HEK293T (cell line): Measurements from ENCODE around the gene NUF2.
"Not testable (repeated sequence)": the region's sequence is repeated elsewhere in the genome, so short reads cannot be mapped to it uniquely, and the experiment has no call there.

ENCODE experiments used
- CTCF ChIA-PET: fragments of 350-600 bp; formaldehyde crosslinking; extraction: SDS; loops from one replicate; lab custom pipeline; 2021; ENCODE audit warnings: antibody characterized with exemption, inconsistent platforms; lab: Yijun Ruan, JAX
- POLR2A ChIA-PET: fragments of 350-600 bp; formaldehyde crosslinking; extraction: SDS; loops from one replicate; lab custom pipeline; 2020; ENCODE audit warnings: antibody characterized with exemption, inconsistent platforms; lab: Yijun Ruan, JAX
- DNase-seq: peaks from one replicate; pipeline ENCODE4 v3.0.0; 2012; ENCODE audit warnings: mixed read lengths; ENCODE audit errors: extremely low spot score
- ARNT ChIP-seq: fragments of 450-650 bp; IDR thresholded peaks from 2 replicates; pipeline ENCODE4 v1.6.1; 2017; ENCODE audit warnings: mild to moderate bottlenecking
- BHLHE40 ChIP-seq: fragments of 450-650 bp; IDR thresholded peaks from 2 replicates; pipeline ENCODE4 v1.6.1; 2016; ENCODE audit warnings: mild to moderate bottlenecking, moderate library complexity, borderline replicate concordance
- CTBP1 ChIP-seq: fragments of 450-650 bp; IDR thresholded peaks from 2 replicates; pipeline ENCODE4 v1.6.1; 2016; ENCODE audit warnings: borderline replicate concordance
- ELF4 ChIP-seq: fragments of 450-650 bp; IDR thresholded peaks from 2 replicates; pipeline ENCODE4 v1.6.1; 2017; ENCODE audit warnings: antibody characterized with exemption
- FOXA1 ChIP-seq: fragments of 450-650 bp; IDR thresholded peaks from 2 replicates; pipeline ENCODE4 v1.6.1; 2016; ENCODE audit warnings: mild to moderate bottlenecking
- FOXK2 ChIP-seq: fragments of 450-650 bp; IDR thresholded peaks from 2 replicates; pipeline ENCODE4 v1.6.1; 2016; ENCODE audit warnings: mild to moderate bottlenecking
- FOXM1 ChIP-seq: fragments of 450-650 bp; IDR thresholded peaks from 2 replicates; pipeline ENCODE4 v1.6.1; 2017; ENCODE audit warnings: mild to moderate bottlenecking, borderline replicate concordance
- HDGF ChIP-seq: fragments of 450-650 bp; IDR thresholded peaks from 2 replicates; pipeline ENCODE4 v1.6.1; 2017; ENCODE audit warnings: antibody characterized with exemption, borderline replicate concordance
- L3MBTL2 ChIP-seq: fragments of 450-650 bp; conservative IDR thresholded peaks from 2 replicates; pipeline ENCODE4 v1.6.1; 2016; ENCODE audit warnings: mild to moderate bottlenecking
- LEF1 ChIP-seq: fragments of 450-650 bp; IDR thresholded peaks from 2 replicates; pipeline ENCODE4 v1.6.1; 2017; ENCODE audit warnings: mild to moderate bottlenecking, borderline replicate concordance
- NFRKB ChIP-seq: fragments of 450-650 bp; IDR thresholded peaks from 2 replicates; pipeline ENCODE4 v1.6.1; 2016; ENCODE audit warnings: mild to moderate bottlenecking, moderate library complexity
- PKNOX1 ChIP-seq: fragments of 450-650 bp; IDR thresholded peaks from 2 replicates; pipeline ENCODE4 v1.6.1; 2016
- SP1 ChIP-seq: fragments of 450-650 bp; IDR thresholded peaks from 2 replicates; pipeline ENCODE4 v1.6.1; 2017
- SUZ12 ChIP-seq: fragments of 450-650 bp; IDR thresholded peaks from 2 replicates; pipeline ENCODE4 v1.6.1; 2016; ENCODE audit warnings: mild to moderate bottlenecking
- TARDBP ChIP-seq: fragments of 450-650 bp; IDR thresholded peaks from 2 replicates; pipeline ENCODE4 v1.6.1; 2016
- ZNF384 ChIP-seq: fragments of 450-650 bp; IDR thresholded peaks from 2 replicates; pipeline ENCODE4 v1.6.1; 2016

The NUF2 gene

GRCh38 chr1:163291461-163291860 lies 30.3 kb upstream of the NUF2 start:
- CTCF ChIA-PET: no interaction called here

DNA sequence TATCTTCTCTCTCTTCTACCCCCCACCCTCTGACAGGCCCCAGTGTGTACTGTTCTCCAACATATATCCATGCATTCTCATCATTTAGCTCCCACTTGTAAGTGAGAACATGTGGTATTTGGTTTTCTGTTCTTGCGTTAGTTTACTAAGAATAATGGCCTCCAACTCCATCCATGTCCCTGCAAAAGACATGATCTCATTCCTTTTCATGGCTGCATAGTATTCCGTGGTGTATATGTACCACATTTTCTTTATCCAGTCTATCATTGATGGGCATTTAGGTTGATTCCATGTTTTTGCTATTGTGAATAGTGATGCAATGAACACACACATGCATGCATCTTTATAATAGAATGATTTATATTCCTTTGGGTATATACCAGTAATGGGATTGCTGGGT lies 29.6 kb upstream of the NUF2 start:
- CTCF ChIA-PET, DNase-seq, POLR2A ChIA-PET: not testable (repeated sequence)

More at GRCh38 chr1:163291461-163291860, 30.3 kb upstream of the NUF2 start:
- TF ChIP-seq TARDBP (no peak), HDGF (no peak), LEF1 (no peak), FOXA1 (no peak), FOXM1 (no peak), SP1 (no peak), BHLHE40 (no peak), NFRKB (no peak), SUZ12 (no peak)
- no peak for DNase-seq
- POLR2A ChIA-PET: no interaction called here

DNA sequence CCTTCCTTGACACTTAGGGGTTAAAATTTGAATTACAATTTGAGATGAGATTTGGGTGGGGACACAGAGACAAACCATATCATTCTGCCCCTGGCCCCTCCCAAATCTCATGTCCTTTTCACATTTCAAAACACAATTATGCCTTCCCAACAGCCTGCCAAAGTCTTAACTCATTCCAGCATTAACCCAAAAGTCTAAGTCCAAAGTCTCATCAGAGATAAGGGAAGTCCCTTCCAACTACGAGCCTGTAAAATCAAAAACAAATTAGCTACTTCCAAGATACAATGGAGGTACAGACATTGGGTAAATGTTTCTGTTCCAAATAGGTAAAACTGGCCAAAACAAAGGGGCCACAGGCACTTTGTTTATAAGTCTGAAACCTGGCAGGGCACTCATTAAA lies 28.3 kb upstream of the NUF2 start:
- POLR2A ChIA-PET, CTCF ChIA-PET, DNase-seq: not testable (repeated sequence)

DNA sequence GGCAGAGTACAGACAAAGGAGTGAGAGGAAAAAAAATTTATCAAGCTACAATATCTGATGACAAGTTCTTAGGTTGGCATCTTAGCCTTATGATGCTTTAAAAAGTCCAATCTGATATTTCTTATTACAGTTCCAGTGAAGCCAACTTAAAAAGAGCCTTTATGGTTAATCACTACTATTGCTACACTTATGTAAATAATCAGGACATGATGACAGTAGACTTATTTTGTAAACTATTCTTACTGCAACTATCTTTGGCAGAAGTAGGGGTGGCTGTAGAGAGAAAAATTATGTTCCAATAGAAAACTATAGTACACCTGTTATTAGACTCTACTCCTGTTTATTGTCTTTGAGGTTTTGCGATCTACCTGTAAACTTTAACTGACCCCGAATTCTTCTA lies 25.8 kb upstream of the NUF2 start:
- CTCF ChIA-PET: no interaction called here
- POLR2A ChIA-PET: no interaction called here
- no peak for DNase-seq
- TF ChIP-seq L3MBTL2: no peak
- no peak for TF ChIP-seq CTBP1
- no peak for TF ChIP-seq ZNF384
- TF ChIP-seq ARNT: no peak
- no peak for TF ChIP-seq LEF1
- TF ChIP-seq PKNOX1: no peak
- TF ChIP-seq FOXA1: no peak
- no peak for TF ChIP-seq FOXK2
- no peak for TF ChIP-seq TARDBP
- no peak for TF ChIP-seq NFRKB
- TF ChIP-seq SP1: no peak
- no peak for TF ChIP-seq FOXM1
- no peak for TF ChIP-seq BHLHE40
- TF ChIP-seq ELF4: no peak
- TF ChIP-seq HDGF: no peak
- no peak for TF ChIP-seq SUZ12

- ChIA-PET POLR2A (no interaction called here), CTCF (interaction anchor here (0.5 kb wide), 1 partner anchor 124 kb away, joined by 4 read pairs; no protein-coding TSS in a partner anchor)
- TF ChIP-seq SUZ12 (no peak), ARNT (no peak), HDGF (no peak), FOXA1 (no peak), PKNOX1 (no peak), ZNF384 (no peak), BHLHE40 (no peak), NFRKB (no peak), SP1 (no peak), LEF1 (no peak), L3MBTL2 (no peak), TARDBP (no peak)
- DNase-seq: no peak
These were observed 25.1 kb upstream of the NUF2 start for GRCh38 chr1:163296504-163297263.

DNA sequence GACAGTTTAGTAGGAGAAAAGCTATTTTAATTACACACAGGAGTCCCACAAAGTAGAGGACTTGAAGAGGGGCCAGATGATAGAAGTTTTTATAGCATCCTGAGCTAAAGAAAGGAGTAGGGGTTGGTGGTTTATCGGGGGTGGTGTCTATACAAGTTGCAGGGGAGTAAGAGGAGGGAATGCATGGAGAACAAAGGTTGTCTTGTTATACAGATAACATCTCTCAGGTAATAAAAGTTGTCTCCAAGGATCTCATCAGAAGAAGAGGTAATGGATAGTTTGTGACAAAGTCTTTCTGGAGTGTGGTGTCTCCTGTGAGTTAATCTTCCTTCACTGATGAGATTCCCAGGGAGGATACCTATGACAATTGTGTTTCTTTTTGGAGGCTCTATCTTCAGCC lies 23.4 kb upstream of the NUF2 start:
- CTCF ChIA-PET: no interaction called here
- DNase-seq: no peak
- no peak for TF ChIP-seq ZNF384
- TF ChIP-seq HDGF: no peak
- TF ChIP-seq L3MBTL2: no peak
- TF ChIP-seq FOXK2: no peak
- TF ChIP-seq TARDBP: no peak
- POLR2A ChIA-PET: no interaction called here

- TF ChIP-seq FOXM1 (no peak), ELF4 (no peak), ARNT (no peak), SUZ12 (no peak)
- no peak for DNase-seq
- CTCF ChIA-PET: no interaction called here
These were observed 21.2 kb upstream of the NUF2 start for GRCh38 chr1:163300568-163300967.

GRCh38 chr1:163303561-163303960 lies 18.2 kb upstream of the NUF2 start:
- DNase-seq: no peak
- TF ChIP-seq ARNT: no peak
- no peak for TF ChIP-seq TARDBP
- no peak for TF ChIP-seq FOXM1
- TF ChIP-seq ZNF384: no peak
- TF ChIP-seq SP1: no peak
- no peak for TF ChIP-seq LEF1
- TF ChIP-seq L3MBTL2: no peak
- no peak for TF ChIP-seq CTBP1
- no peak for TF ChIP-seq PKNOX1
- no peak for TF ChIP-seq HDGF
- TF ChIP-seq NFRKB: no peak
- no peak for TF ChIP-seq ELF4
- TF ChIP-seq FOXA1: no peak
- TF ChIP-seq SUZ12: no peak
- no peak for TF ChIP-seq FOXK2
- no peak for TF ChIP-seq BHLHE40
- CTCF ChIA-PET: no interaction called here
- POLR2A ChIA-PET: no interaction called here

More at GRCh38 chr1:163300568-163300967, 21.2 kb upstream of the NUF2 start:
- POLR2A ChIA-PET: no interaction called here
